Neuron (in vitro differentiated cells): ENCODE results near the gene SEC14L5.

Experiments
- H2AFZ ChIP-seq: one replicate; pipeline ENCODE4 v1.6.1; 2013; ENCODE audit warnings: low read depth, mild to moderate bottlenecking, inconsistent platforms, low read length, moderate library complexity
- H3K27me3 ChIP-seq: one replicate; pipeline ENCODE4 v1.6.1; 2013; ENCODE audit warnings: low read length; ENCODE audit not compliant: insufficient read depth
- H3K36me3 ChIP-seq: one replicate; pipeline ENCODE4 v1.6.1; 2013; ENCODE audit warnings: low read length; ENCODE audit not compliant: insufficient read depth
- H3K4me1 ChIP-seq: one replicate; pipeline ENCODE4 v1.6.1; 2013; ENCODE audit warnings: low read length; ENCODE audit not compliant: insufficient read depth
- H3K4me3 ChIP-seq: 2 replicates; pipeline ENCODE4 v1.5.1; 2013; ENCODE audit warnings: mild to moderate bottlenecking, low read length, moderate library complexity
- H3K9me3 ChIP-seq: one replicate; pipeline ENCODE4 v1.6.1; 2013; ENCODE audit warnings: low read length

The SEC14L5 gene

GRCh38 chr16:4987580-4988374 is 29.6 kb downstream of the SEC14L5 start:
- H3K27me3 ChIP-seq: peaks cover 30% of the 10 kb centered on the region
- no peaks in the 10 kb centered on the region for H3K9me3 ChIP-seq
- no peak overlapping the region for H3K4me3 ChIP-seq

GRCh38 chr16:4988647-4989046 is 30.5 kb downstream of the SEC14L5 start:
- H3K36me3 ChIP-seq: no peaks in the 10 kb centered on the region
- H3K4me3 ChIP-seq: no peak overlapping the region
- peaks cover 3% of the 10 kb centered on the region for H3K4me1 ChIP-seq
- no peaks in the 10 kb centered on the region for H3K9me3 ChIP-seq
- H3K27me3 ChIP-seq: peaks cover 30% of the 10 kb centered on the region
- no peak overlapping the region for H2AFZ ChIP-seq

More at GRCh38 chr16:4987580-4988374, 29.6 kb downstream of the SEC14L5 start:
- no peaks in the 10 kb centered on the region for H3K36me3 ChIP-seq
- H3K4me1 ChIP-seq: peaks cover 3% of the 10 kb centered on the region
- H2AFZ ChIP-seq: peak overlapping the region; percentile 26

- no peaks in the 10 kb centered on the region for H3K36me3 ChIP-seq
- H3K27me3 ChIP-seq: peaks cover 30% of the 10 kb centered on the region
- H3K4me3 ChIP-seq: no peak overlapping the region
- no peaks in the 10 kb centered on the region for H3K9me3 ChIP-seq
- peaks cover 3% of the 10 kb centered on the region for H3K4me1 ChIP-seq
- H2AFZ ChIP-seq: no peak overlapping the region
These were observed 31.4 kb downstream of the SEC14L5 start for GRCh38 chr16:4989391-4990006.

GRCh38 chr16:4990415-4990814 is 32.3 kb downstream of the SEC14L5 start:
- no peaks in the 10 kb centered on the region for H3K36me3 ChIP-seq
- H2AFZ ChIP-seq: no peak overlapping the region
- peaks cover 30% of the 10 kb centered on the region for H3K27me3 ChIP-seq
- H3K4me1 ChIP-seq: peaks cover 11% of the 10 kb centered on the region
- H3K9me3 ChIP-seq: no peaks in the 10 kb centered on the region
- H3K4me3 ChIP-seq: no peak overlapping the region

GRCh38 chr16:4991754-4992153 is 33.6 kb downstream of the SEC14L5 start:
- H3K4me3 ChIP-seq: no peak overlapping the region
- no peaks in the 10 kb centered on the region for H3K36me3 ChIP-seq
- peaks cover 27% of the 10 kb centered on the region for H3K27me3 ChIP-seq
- H2AFZ ChIP-seq: no peak overlapping the region
- H3K9me3 ChIP-seq: no peaks in the 10 kb centered on the region
- peaks cover 11% of the 10 kb centered on the region for H3K4me1 ChIP-seq

- peak overlapping the region; percentile 11 for H2AFZ ChIP-seq
- H3K9me3 ChIP-seq: no peaks in the 10 kb centered on the region
- H3K36me3 ChIP-seq: no peaks in the 10 kb centered on the region
- peaks cover 8% of the 10 kb centered on the region for H3K4me1 ChIP-seq
- H3K4me3 ChIP-seq: no peak overlapping the region
- no peaks in the 10 kb centered on the region for H3K27me3 ChIP-seq
These were observed 36.7 kb downstream of the SEC14L5 start for GRCh38 chr16:4994719-4995434.

- Histone ChIP-seq H3K4me1 (no peaks in the 10 kb centered on the region), H3K36me3 (no peaks in the 10 kb centered on the region), H3K27me3 (peaks cover 3% of the 10 kb centered on the region), H3K9me3 (no peaks in the 10 kb centered on the region), H2AFZ (no peak overlapping the region), H3K4me3 (no peak overlapping the region)
These were observed 42.5 kb downstream of the SEC14L5 start for GRCh38 chr16:5000573-5001001.

GRCh38 chr16:5001571-5001970 is 43.4 kb downstream of the SEC14L5 start:
- no peaks in the 10 kb centered on the region for H3K9me3 ChIP-seq
- no peak overlapping the region for H2AFZ ChIP-seq
- no peaks in the 10 kb centered on the region for H3K36me3 ChIP-seq
- H3K4me3 ChIP-seq: no peak overlapping the region
- H3K4me1 ChIP-seq: peaks cover 4% of the 10 kb centered on the region
- peaks cover 3% of the 10 kb centered on the region for H3K27me3 ChIP-seq

GRCh38 chr16:5001986-5002385 is 43.9 kb downstream of the SEC14L5 start:
- Histone ChIP-seq H3K27me3 (peaks cover 3% of the 10 kb centered on the region), H3K36me3 (no peaks in the 10 kb centered on the region), H3K4me1 (peaks cover 6% of the 10 kb centered on the region), H3K4me3 (no peak overlapping the region), H3K9me3 (no peaks in the 10 kb centered on the region), H2AFZ (no peak overlapping the region)

GRCh38 chr16:5002699-5003143 is 44.6 kb downstream of the SEC14L5 start:
- no peaks in the 10 kb centered on the region for H3K36me3 ChIP-seq
- H2AFZ ChIP-seq: no peak overlapping the region
- peaks cover 6% of the 10 kb centered on the region for H3K4me1 ChIP-seq
- H3K4me3 ChIP-seq: no peak overlapping the region
- H3K9me3 ChIP-seq: no peaks in the 10 kb centered on the region
- peaks cover 3% of the 10 kb centered on the region for H3K27me3 ChIP-seq

- Histone ChIP-seq H3K27me3 (peaks cover 3% of the 10 kb centered on the region), H3K9me3 (no peaks in the 10 kb centered on the region), H3K4me1 (peaks cover 6% of the 10 kb centered on the region), H2AFZ (no peak overlapping the region), H3K4me3 (no peak overlapping the region), H3K36me3 (no peaks in the 10 kb centered on the region)
These were observed 45.1 kb downstream of the SEC14L5 start for GRCh38 chr16:5003211-5003610.

GRCh38 chr16:5003828-5004227 is 45.7 kb downstream of the SEC14L5 start:
- Histone ChIP-seq H3K36me3 (no peaks in the 10 kb centered on the region), H2AFZ (no peak overlapping the region), H3K4me3 (no peak overlapping the region), H3K27me3 (peaks cover 6% of the 10 kb centered on the region), H3K4me1 (peaks cover 6% of the 10 kb centered on the region), H3K9me3 (no peaks in the 10 kb centered on the region)

- H2AFZ ChIP-seq: no peak overlapping the region
- H3K9me3 ChIP-seq: no peaks in the 10 kb centered on the region
- H3K4me3 ChIP-seq: no peak overlapping the region
- peaks cover 6% of the 10 kb centered on the region for H3K4me1 ChIP-seq
- peaks cover 6% of the 10 kb centered on the region for H3K27me3 ChIP-seq
- no peaks in the 10 kb centered on the region for H3K36me3 ChIP-seq
These were observed 46.2 kb downstream of the SEC14L5 start for GRCh38 chr16:5004311-5004710.
